Measurements from ENCODE around the gene COX19.

The COX19 gene

GRCh38 chr7:979886-980571 is 4.7 kb upstream of the COX19 start:
- in situ Hi-C loops (cut with MboI; ENCODE audit: low sequenced_read_pairs): no loop called here

GRCh38 chr7:979151-979550 is 3.8 kb upstream of the COX19 start:
- in situ Hi-C loops (cut with MboI; ENCODE audit: low sequenced_read_pairs): no loop called here

- in situ Hi-C loops (cut with MboI; ENCODE audit: low sequenced_read_pairs): no loop called here
Measured at GRCh38 chr7:978416-979091, 3.2 kb upstream of the COX19 start.

GRCh38 chr7:978049-978346 is 2.6 kb upstream of the COX19 start:
- in situ Hi-C loops (cut with MboI; ENCODE audit: low sequenced_read_pairs): no loop called here

- in situ Hi-C loops (cut with MboI; ENCODE audit: low sequenced_read_pairs): no loop called here
Measured at GRCh38 chr7:977326-978048, 2.1 kb upstream of the COX19 start.

DNA sequence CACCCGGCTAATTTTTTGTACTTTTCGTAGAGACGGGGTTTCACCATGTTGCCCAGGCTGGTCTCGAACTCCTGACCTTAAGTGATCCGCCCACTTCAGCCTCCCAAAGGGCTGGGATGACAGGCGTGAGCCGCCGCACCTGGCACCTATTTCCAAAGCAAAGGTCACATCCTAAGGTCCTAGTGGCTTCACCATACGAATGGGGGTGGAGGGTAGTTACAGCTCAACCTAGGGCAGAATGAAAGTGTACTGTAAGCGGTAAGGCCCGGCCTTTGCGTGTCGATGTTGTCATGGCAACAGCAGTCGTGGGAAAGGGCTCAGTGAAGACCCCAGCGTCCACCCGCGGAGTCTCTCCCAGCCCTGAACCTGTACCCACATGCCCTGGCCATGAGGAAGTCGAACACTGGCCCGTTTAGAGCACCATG is 1.6 kb upstream of the COX19 start:
- in situ Hi-C loops (cut with MboI; ENCODE audit: low sequenced_read_pairs): no loop called here

- in situ Hi-C loops (cut with MboI; ENCODE audit: low sequenced_read_pairs): no loop called here
Measured at GRCh38 chr7:975702-976473, 539 bp upstream of the COX19 start.

- in situ Hi-C loops (cut with MboI; ENCODE audit: low sequenced_read_pairs): no loop called here
Measured at GRCh38 chr7:974172-974571, 1.2 kb downstream of the COX19 start.

DNA sequence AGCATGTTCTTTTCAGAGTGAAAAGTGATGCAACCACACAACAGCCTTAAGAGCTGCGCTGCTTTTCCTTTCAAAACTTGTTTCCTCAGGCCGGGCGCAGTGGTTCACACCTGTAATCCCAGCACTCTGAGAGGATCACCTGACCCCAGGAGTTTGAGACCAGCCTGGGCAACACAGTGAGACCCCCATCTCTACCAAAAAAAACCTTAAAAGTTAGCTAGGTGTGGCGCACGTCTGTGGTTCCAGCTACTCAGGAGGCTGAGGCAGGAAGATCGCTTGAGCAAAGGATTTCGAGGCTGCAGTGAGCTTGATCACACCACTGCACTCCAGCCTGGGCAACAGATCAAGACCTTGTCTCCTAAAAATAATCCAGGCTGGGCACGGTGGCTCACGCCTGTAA is 2.0 kb downstream of the COX19 start:
- in situ Hi-C loops (cut with MboI; ENCODE audit: low sequenced_read_pairs): no loop called here

GRCh38 chr7:972676-973309 is 2.6 kb downstream of the COX19 start:
- in situ Hi-C loops (cut with MboI; ENCODE audit: low sequenced_read_pairs): no loop called here

GRCh38 chr7:972110-972509 is 3.2 kb downstream of the COX19 start:
- in situ Hi-C loops (cut with MboI; ENCODE audit: low sequenced_read_pairs): no loop called here

GRCh38 chr7:970744-971143 is 4.6 kb downstream of the COX19 start:
- in situ Hi-C loops (cut with MboI; ENCODE audit: low sequenced_read_pairs): no loop called here

DNA sequence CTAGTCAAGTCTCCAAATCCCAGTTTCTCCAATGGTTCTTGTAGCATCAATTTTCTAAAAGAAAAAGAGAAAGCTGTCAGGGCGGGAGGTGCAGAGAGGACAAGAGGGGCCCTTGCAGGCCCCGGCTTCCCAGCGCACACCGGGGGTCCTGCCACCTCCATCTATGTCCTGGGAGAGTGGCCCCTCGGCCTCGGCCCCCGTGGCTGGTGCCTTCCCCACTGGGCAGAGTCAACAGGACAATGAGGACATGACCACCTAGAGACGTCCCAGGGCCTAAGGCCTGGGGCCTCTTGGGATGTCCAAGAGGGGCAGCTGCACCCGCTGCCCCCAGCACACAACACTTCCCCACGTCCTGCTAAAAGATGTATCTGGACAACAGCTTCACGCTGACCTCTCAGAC is 5.9 kb downstream of the COX19 start:
- in situ Hi-C loops (cut with MboI; ENCODE audit: low sequenced_read_pairs): no loop called here

GRCh38 chr7:968205-969105 is 6.9 kb downstream of the COX19 start:
- in situ Hi-C loops (cut with MboI; ENCODE audit: low sequenced_read_pairs): no loop called here

DNA sequence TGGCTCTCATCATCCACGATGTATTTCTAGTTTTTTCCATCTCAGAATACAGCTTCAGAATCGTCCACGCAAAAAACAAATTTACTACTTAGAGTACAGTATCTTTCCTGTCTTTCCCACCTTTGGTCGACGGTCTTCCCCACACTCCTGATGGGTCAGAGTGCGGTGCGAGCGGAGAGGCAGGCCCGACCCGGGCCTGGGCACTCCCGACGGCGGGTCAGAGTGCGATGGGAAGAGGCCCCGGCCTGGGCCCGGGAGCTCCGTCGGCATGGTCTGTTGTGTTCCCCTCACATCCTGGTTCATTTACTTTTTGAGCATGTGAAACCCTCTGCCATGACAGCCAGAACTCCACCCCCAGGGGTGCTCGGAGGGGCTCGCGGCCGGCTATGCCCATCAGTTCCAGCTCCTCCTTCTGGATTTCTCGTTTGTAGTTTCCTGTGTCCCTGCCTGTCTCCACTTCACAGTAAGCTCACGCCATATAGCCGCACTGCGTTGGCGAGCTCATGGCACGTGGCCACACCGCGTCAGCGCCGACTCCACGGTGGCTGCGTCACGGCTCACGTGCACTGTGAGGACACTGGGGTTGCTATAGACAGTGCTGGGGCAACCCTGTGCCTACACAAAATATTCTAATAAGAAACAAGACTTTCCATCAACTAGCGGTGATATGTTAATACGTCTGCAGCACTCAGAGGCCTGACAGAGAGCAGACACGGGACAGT is 7.8 kb downstream of the COX19 start:
- in situ Hi-C loops (cut with MboI; ENCODE audit: low sequenced_read_pairs): no loop called here

- in situ Hi-C loops (cut with MboI; ENCODE audit: low sequenced_read_pairs): no loop called here
Measured at GRCh38 chr7:966291-967069, 8.9 kb downstream of the COX19 start.

GRCh38 chr7:964401-965231 is 10.7 kb downstream of the COX19 start:
- in situ Hi-C loops (cut with MboI; ENCODE audit: low sequenced_read_pairs): no loop called here
